ENCODE data around the gene PLCB1. TPM values are rescaled to one million over a fixed set of nuclear protein-coding genes. Genes with fewer than 3 reads are reported as not detected.

The PLCB1 gene
- total and polyA plus RNA-seq, 8 donors: 8.8 to 27.7 (median 19.2) TPM

GRCh38 chr20:8170921-8171320 is 38.9 kb downstream of the PLCB1 start:
- Histone ChIP-seq H3K27ac (no peak overlapping the region), H3K27me3 (no peaks in the 10 kb centered on the region), H3K9me3 (no peaks in the 10 kb centered on the region), H3K4me3 (no peak overlapping the region), H3K4me1 (no peaks in the 10 kb centered on the region), H3K36me3 (no peaks in the 10 kb centered on the region)
- no peak for TF ChIP-seq CTCF (IDR thresholded peaks at IDR 0.05)
- intact Hi-C loops (cut with DNase I): no loop called here
- no peak for ATAC-seq
- no peak for DNase-seq

GRCh38 chr20:8172191-8172590 is 40.1 kb downstream of the PLCB1 start:
- no peak overlapping the region for H3K27ac ChIP-seq
- no peak overlapping the region for H3K4me3 ChIP-seq
- no peak for TF ChIP-seq CTCF (IDR thresholded peaks at IDR 0.05)
- DNase-seq: no peak
- H3K4me1 ChIP-seq: no peaks in the 10 kb centered on the region
- ATAC-seq: no peak
- H3K9me3 ChIP-seq: no peaks in the 10 kb centered on the region
- no peaks in the 10 kb centered on the region for H3K36me3 ChIP-seq
- intact Hi-C loops (cut with DNase I): no loop called here
- H3K27me3 ChIP-seq: no peaks in the 10 kb centered on the region

- no peaks in the 10 kb centered on the region for H3K36me3 ChIP-seq
- DNase-seq: no peak
- no peaks in the 10 kb centered on the region for H3K27me3 ChIP-seq
- no peak overlapping the region for H3K27ac ChIP-seq
- ATAC-seq: no peak
- H3K4me1 ChIP-seq: no peaks in the 10 kb centered on the region
- no peak overlapping the region for H3K4me3 ChIP-seq
- intact Hi-C loops (cut with DNase I): no loop called here
- no peak for TF ChIP-seq CTCF (IDR thresholded peaks at IDR 0.05)
- no peaks in the 10 kb centered on the region for H3K9me3 ChIP-seq
Observed at GRCh38 chr20:8175741-8176675, 43.9 kb downstream of the PLCB1 start.

- Histone ChIP-seq H3K9me3 (no peaks in the 10 kb centered on the region), H3K36me3 (no peaks in the 10 kb centered on the region), H3K4me3 (no peak overlapping the region), H3K27ac (no peak overlapping the region), H3K27me3 (no peaks in the 10 kb centered on the region), H3K4me1 (no peaks in the 10 kb centered on the region)
- no peak for TF ChIP-seq CTCF (IDR thresholded peaks at IDR 0.05)
- DNase-seq (no peak), ATAC-seq (no peak)
- intact Hi-C loops (cut with DNase I): no loop called here
Observed at GRCh38 chr20:8183526-8183925, 51.5 kb downstream of the PLCB1 start.

GRCh38 chr20:8187740-8188139 is 55.7 kb downstream of the PLCB1 start:
- TF ChIP-seq CTCF (IDR thresholded peaks at IDR 0.05): no peak
- no peak overlapping the region for H3K27ac ChIP-seq
- intact Hi-C loops (cut with DNase I): no loop called here
- H3K36me3 ChIP-seq: no peaks in the 10 kb centered on the region
- H3K27me3 ChIP-seq: no peaks in the 10 kb centered on the region
- ATAC-seq: no peak
- no peak for DNase-seq
- peaks cover 0 to 2% of the 10 kb centered on the region in 2 donors for H3K9me3 ChIP-seq
- H3K4me3 ChIP-seq: no peak overlapping the region
- H3K4me1 ChIP-seq: no peaks in the 10 kb centered on the region
